Smooth muscle cell (in vitro differentiated cells): Measurements from ENCODE around the gene RRP1B. TPM values are rescaled to one million over a fixed set of nuclear protein-coding genes. Genes with fewer than 3 reads are reported as not detected.

ENCODE experiments used
- DNase-seq: peaks from one replicate; lab custom pipeline; 2025; ENCODE audit not compliant: unreplicated experiment; lab: John Stamatoyannopoulos, UW
- H2AFZ ChIP-seq: fragments of 200-600 bp; sonication (generic); 2 replicates; pipeline ENCODE4 v1.6.0; 2016; ENCODE audit warnings: antibody characterized with exemption, low read depth, mild to moderate bottlenecking
- H3F3A ChIP-seq: fragments of 200-600 bp; sonication (generic); 2 replicates; pipeline ENCODE4 v1.6.0; 2017; ENCODE audit warnings: antibody characterized with exemption, low read depth
- H3K27ac ChIP-seq: fragments of 200-600 bp; sonication (generic); 2 replicates; pipeline ENCODE4 v1.5.1; 2016; ENCODE audit warnings: low read depth, mild to moderate bottlenecking
- H3K27me3 ChIP-seq: fragments of 200-600 bp; sonication (generic); 2 replicates; pipeline ENCODE4 v1.6.1; 2016; ENCODE audit warnings: low read depth, mild to moderate bottlenecking
- H3K36me3 ChIP-seq: fragments of 200-600 bp; sonication (generic); 2 replicates; pipeline ENCODE4 v1.5.1; 2016; ENCODE audit warnings: low read depth
- H3K4me1 ChIP-seq: fragments of 200-600 bp; sonication (generic); 2 replicates; pipeline ENCODE4 v1.5.1; 2016; ENCODE audit warnings: low read depth
- H3K4me2 ChIP-seq: fragments of 200-600 bp; sonication (generic); 2 replicates; pipeline ENCODE4 v1.6.0; 2016; ENCODE audit warnings: mild to moderate bottlenecking
- H3K4me3 ChIP-seq: fragments of 200-600 bp; sonication (generic); 2 replicates; pipeline ENCODE4 v1.5.1; 2016; ENCODE audit warnings: mild to moderate bottlenecking
- H3K79me2 ChIP-seq: fragments of 200-600 bp; sonication (generic); 2 replicates; pipeline ENCODE4 v1.6.0; 2016; ENCODE audit warnings: low read depth, mild to moderate bottlenecking
- H3K9ac ChIP-seq: fragments of 200-600 bp; sonication (generic); 2 replicates; pipeline ENCODE4 v1.6.0; 2016; ENCODE audit warnings: low read depth
- H3K9me3 ChIP-seq: fragments of 200-600 bp; sonication (generic); replicated peaks from 2 replicates; pipeline ENCODE4 v1.5.1; 2016; ENCODE audit warnings: low read depth
- H4K20me1 ChIP-seq: fragments of 200-600 bp; sonication (generic); 2 replicates; pipeline ENCODE4 v1.6.0; 2016; ENCODE audit warnings: low read depth
- WGBS: methylation state at CpG from one replicate; pipeline ENCODE4 v1.1.7; 2016; ENCODE audit warnings: low lambda C conversion rate; 5-methylcytosine and 5-hydroxymethylcytosine counted together
- polyA plus RNA-seq: library from polyadenylated mRNA; unstranded; fragments of >200 nt; fragmentation: Nextera tagmentation; extraction: Ambion mirVana; gene quantifications from 2 replicates; pipeline ENCODE4 v1.2.1, GENCODE V29; 2016
- total RNA-seq: library from RNA; depleted of rRNA; stranded (reverse); fragments of >200 nt; gene quantifications from 2 replicates; pipeline ENCODE4 v1.2.3, GENCODE V29; 2014
- TF ChIP-seq, protein P1 (sequence below): fragments of 200-600 bp; sonication (generic); IDR thresholded peaks from 2 replicates; pipeline ENCODE4 v1.5.1; 2017; ENCODE audit warnings: borderline replicate concordance, mild to moderate bottlenecking, antibody characterized with exemption; ENCODE audit not compliant: insufficient read depth, poor library complexity, severe bottlenecking

Gene RRP1B
- total and polyA plus RNA-seq, 2 experiments from 2014 or later, result 10.6 to 19.3 TPM

DNA sequence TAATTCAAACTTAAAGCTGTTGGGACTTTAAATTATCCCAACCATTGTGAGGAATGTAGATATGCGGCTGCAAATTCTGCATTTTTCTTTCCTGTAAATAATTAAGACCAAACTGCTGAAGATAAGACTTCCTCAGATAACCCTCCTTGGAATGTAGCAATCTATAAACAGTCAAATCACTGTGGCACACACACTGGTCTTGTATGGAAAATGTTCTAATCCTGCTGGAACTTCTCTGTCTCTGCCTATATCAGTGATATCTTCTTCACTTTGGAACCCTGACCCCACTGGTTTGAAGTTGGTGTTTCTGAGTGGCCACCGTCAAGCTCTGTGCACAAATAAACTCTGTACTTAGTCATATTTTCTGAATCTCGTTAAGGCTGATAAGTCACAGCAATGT, 33.0 kb upstream of the RRP1B start:
- no peaks in the 10 kb centered on the region for H4K20me1 ChIP-seq
- TF ChIP-seq, protein P1, sequence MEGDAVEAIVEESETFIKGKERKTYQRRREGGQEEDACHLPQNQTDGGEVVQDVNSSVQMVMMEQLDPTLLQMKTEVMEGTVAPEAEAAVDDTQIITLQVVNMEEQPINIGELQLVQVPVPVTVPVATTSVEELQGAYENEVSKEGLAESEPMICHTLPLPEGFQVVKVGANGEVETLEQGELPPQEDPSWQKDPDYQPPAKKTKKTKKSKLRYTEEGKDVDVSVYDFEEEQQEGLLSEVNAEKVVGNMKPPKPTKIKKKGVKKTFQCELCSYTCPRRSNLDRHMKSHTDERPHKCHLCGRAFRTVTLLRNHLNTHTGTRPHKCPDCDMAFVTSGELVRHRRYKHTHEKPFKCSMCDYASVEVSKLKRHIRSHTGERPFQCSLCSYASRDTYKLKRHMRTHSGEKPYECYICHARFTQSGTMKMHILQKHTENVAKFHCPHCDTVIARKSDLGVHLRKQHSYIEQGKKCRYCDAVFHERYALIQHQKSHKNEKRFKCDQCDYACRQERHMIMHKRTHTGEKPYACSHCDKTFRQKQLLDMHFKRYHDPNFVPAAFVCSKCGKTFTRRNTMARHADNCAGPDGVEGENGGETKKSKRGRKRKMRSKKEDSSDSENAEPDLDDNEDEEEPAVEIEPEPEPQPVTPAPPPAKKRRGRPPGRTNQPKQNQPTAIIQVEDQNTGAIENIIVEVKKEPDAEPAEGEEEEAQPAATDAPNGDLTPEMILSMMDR, result no peak
- WGBS, result 13% methylated on average over 3 of the region's 3 CpGs
- H3K27me3 ChIP-seq, result no peaks in the 10 kb centered on the region
- no peak for DNase-seq
- peak overlapping the region; percentile 34 for H3K27ac ChIP-seq
- no peak overlapping the region for H3K9ac ChIP-seq
- no peaks in the 10 kb centered on the region for H3K4me1 ChIP-seq
- H3K36me3 ChIP-seq, result no peaks in the 10 kb centered on the region
- H3K9me3 ChIP-seq, result no peaks in the 10 kb centered on the region
- no peaks in the 10 kb centered on the region for H3K79me2 ChIP-seq
- no peak overlapping the region for H3K4me3 ChIP-seq
- peak overlapping the region; percentile 46 for H3K4me2 ChIP-seq
- H2AFZ ChIP-seq, result no peak overlapping the region
- peaks cover 14% of the 10 kb centered on the region for H3F3A ChIP-seq

DNA sequence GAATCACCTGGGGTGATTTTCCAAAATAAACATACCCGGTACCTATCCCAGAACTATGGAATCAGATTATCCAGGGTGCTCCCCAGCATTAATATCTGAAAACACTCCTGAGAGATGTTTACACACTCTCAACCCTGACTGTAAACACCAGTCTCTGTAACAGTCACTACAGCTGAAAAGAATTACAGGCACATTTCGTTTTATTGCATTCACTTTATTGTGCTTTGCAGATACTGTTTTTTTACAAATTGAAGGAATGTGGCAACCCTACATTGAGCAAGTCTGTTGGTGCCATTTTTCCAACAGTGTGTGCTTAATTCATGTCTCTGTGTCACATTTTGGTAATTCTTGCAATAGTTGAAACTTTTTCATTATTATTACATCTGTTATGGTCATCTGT, 31.8 kb upstream of the RRP1B start:
- TF ChIP-seq, protein P1, result no peak

DNA sequence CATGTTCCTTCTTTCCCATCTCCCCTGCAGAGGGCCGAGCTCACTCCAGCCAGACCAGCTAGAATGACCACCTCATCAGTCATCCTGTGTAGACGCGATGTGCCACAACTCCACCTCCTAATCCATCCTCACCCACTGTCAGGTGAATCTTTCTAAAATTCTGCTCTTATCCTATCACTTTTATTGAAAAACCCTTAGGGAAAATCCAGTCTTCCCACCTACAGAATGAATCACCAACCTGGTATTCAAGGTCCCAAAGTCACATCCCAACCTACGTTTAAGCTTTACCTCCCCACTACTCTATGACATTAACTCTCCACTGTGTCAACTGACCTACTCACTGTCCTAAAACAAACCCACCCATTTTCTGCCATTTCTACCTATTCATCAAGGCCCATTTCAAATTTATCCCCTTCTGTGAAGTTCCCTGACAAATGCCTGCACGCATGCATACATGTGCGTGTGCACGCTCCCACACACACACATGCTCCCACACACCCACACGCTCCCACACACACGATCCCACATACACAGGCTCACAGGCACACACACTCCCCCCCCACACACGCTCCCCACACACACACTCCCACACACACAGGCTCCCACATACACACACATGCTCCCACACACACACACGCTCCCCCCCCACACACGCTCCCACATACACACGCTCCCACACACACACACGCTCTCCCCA, 27.8 kb upstream of the RRP1B start:
- no peak overlapping the region for H2AFZ ChIP-seq

More for the DNA sequence above, 31.8 kb upstream of the RRP1B start:
- Histone ChIP-seq H3K27ac (peak overlapping the region; percentile 34), H3F3A (peaks cover 14% of the 10 kb centered on the region), H3K4me2 (no peak overlapping the region), H4K20me1 (no peaks in the 10 kb centered on the region), H3K9me3 (no peaks in the 10 kb centered on the region), H2AFZ (no peak overlapping the region), H3K9ac (no peak overlapping the region), H3K27me3 (no peaks in the 10 kb centered on the region), H3K79me2 (no peaks in the 10 kb centered on the region), H3K36me3 (no peaks in the 10 kb centered on the region), H3K4me3 (no peak overlapping the region), H3K4me1 (no peaks in the 10 kb centered on the region)
- WGBS, result 70% methylated on average over 2 of the region's 2 CpGs
- no peak for DNase-seq

More for the DNA sequence above, 27.8 kb upstream of the RRP1B start:
- H3K9ac ChIP-seq, result no peak overlapping the region
- H3K4me3 ChIP-seq, result no peak overlapping the region
- H4K20me1 ChIP-seq, result no peaks in the 10 kb centered on the region
- no peaks in the 10 kb centered on the region for H3K36me3 ChIP-seq
- H3F3A ChIP-seq, result peaks cover 9% of the 10 kb centered on the region
- no peaks in the 10 kb centered on the region for H3K9me3 ChIP-seq
- H3K79me2 ChIP-seq, result no peaks in the 10 kb centered on the region
- 86% methylated on average over 8 of the region's 14 CpGs for WGBS
- no peak overlapping the region for H3K27ac ChIP-seq
- DNase-seq, result no peak
- H3K4me2 ChIP-seq, result no peak overlapping the region
- H3K4me1 ChIP-seq, result no peaks in the 10 kb centered on the region
- TF ChIP-seq, protein P1, result no peak
- no peaks in the 10 kb centered on the region for H3K27me3 ChIP-seq
